Parathyroid adenoma (tissue), 2 donors: Measurements from ENCODE around the gene ATP5IF1.

ENCODE experiments used
- H2AFZ ChIP-seq: fragments of 300-600 bp; sonication (generic); one replicate; pipeline ENCODE4 v1.7.0; 2017; ENCODE audit warnings: antibody characterized with exemption, mild to moderate bottlenecking
- H3K27ac ChIP-seq: fragments of 300-600 bp; sonication (generic); one replicate; pipeline ENCODE4 v1.7.0; 2017
- H3K27me3 ChIP-seq: fragments of 300-600 bp; sonication (generic); one replicate; pipeline ENCODE4 v1.7.0; 2017; ENCODE audit warnings: low read length; ENCODE audit not compliant: control insufficient read depth, insufficient read depth
- H3K36me3 ChIP-seq: fragments of 300-600 bp; sonication (generic); one replicate; pipeline ENCODE4 v1.7.0; 2017; ENCODE audit warnings: low read length; ENCODE audit not compliant: control insufficient read depth, insufficient read depth
- H3K4me1 ChIP-seq: fragments of 300-600 bp; sonication (generic); one replicate; pipeline ENCODE4 v1.7.0; 2017; ENCODE audit warnings: control low read depth
- H3K4me2 ChIP-seq: fragments of 300-600 bp; sonication (generic); one replicate; pipeline ENCODE4 v1.7.0; 2017; ENCODE audit warnings: low read length
- H3K4me3 ChIP-seq: fragments of 300-600 bp; sonication (generic); one replicate; pipeline ENCODE4 v1.7.0; 2017; ENCODE audit warnings: low read depth, low read length
- H3K79me2 ChIP-seq: fragments of 300-600 bp; sonication (generic); one replicate; pipeline ENCODE4 v1.7.0; 2017; ENCODE audit warnings: control low read depth
- H3K9ac ChIP-seq: fragments of 300-600 bp; sonication (generic); one replicate; pipeline ENCODE4 v1.7.0; 2017; ENCODE audit warnings: mild to moderate bottlenecking
- H3K9me3 ChIP-seq: fragments of 300-600 bp; sonication (generic); one replicate; pipeline ENCODE4 v1.7.0; 2017; ENCODE audit warnings: low read length; ENCODE audit not compliant: control insufficient read depth
- CTCF ChIP-seq: fragments of 300-600 bp; sonication (generic); IDR thresholded peaks from one replicate; pipeline ENCODE4 v1.7.0; 2017; ENCODE audit warnings: antibody characterized with exemption, mild to moderate bottlenecking
- donor health status: primary hyperparathyroidism.

ATP5IF1 gene

GRCh38 chr1:28260803-28261174 lies 24.9 kb downstream of the ATP5IF1 start:
- H3K27ac ChIP-seq = no peak overlapping the region

GRCh38 chr1:28264897-28265296 lies 29.0 kb downstream of the ATP5IF1 start:
- Histone ChIP-seq H3K9ac (no peak overlapping the region), H3K4me1 (peaks cover 4% of the 10 kb centered on the region), H3K4me3 (no peak overlapping the region), H3K9me3 (no peaks in the 10 kb centered on the region), H3K4me2 (no peak overlapping the region), H3K27me3 (no peaks in the 10 kb centered on the region), H3K79me2 (peaks cover 13% of the 10 kb centered on the region), H2AFZ (no peak overlapping the region), H3K36me3 (no peaks in the 10 kb centered on the region), H3K27ac (no peak overlapping the region)
- TF ChIP-seq CTCF = no peak

More at GRCh38 chr1:28260803-28261174, 24.9 kb downstream of the ATP5IF1 start:
- TF ChIP-seq CTCF = no peak
- peak overlapping the region; percentile 95 for H3K4me3 ChIP-seq
- H3K4me1 ChIP-seq = no peaks in the 10 kb centered on the region
- H3K27me3 ChIP-seq = no peaks in the 10 kb centered on the region
- peak overlapping the region; percentile 73 for H2AFZ ChIP-seq
- H3K9me3 ChIP-seq = no peaks in the 10 kb centered on the region
- H3K4me2 ChIP-seq = peak overlapping the region; percentile 86
- H3K36me3 ChIP-seq = no peaks in the 10 kb centered on the region
- H3K79me2 ChIP-seq = peaks cover 13% of the 10 kb centered on the region
- H3K9ac ChIP-seq = no peak overlapping the region

GRCh38 chr1:28265577-28265976 lies 29.7 kb downstream of the ATP5IF1 start:
- Histone ChIP-seq H3K27ac (no peak overlapping the region), H3K4me2 (no peak overlapping the region), H3K4me1 (peaks cover 4% of the 10 kb centered on the region)

GRCh38 chr1:28266920-28267322 lies 31.0 kb downstream of the ATP5IF1 start:
- Histone ChIP-seq H3K79me2 (peaks cover 9% of the 10 kb centered on the region), H3K9ac (no peak overlapping the region), H3K4me2 (peak overlapping the region; percentile 12), H3K9me3 (no peaks in the 10 kb centered on the region), H3K27ac (peak overlapping the region; percentile 8), H3K36me3 (no peaks in the 10 kb centered on the region), H3K27me3 (no peaks in the 10 kb centered on the region), H3K4me3 (no peak overlapping the region), H2AFZ (no peak overlapping the region), H3K4me1 (peaks cover 4% of the 10 kb centered on the region)
- TF ChIP-seq CTCF = no peak

More at GRCh38 chr1:28265577-28265976, 29.7 kb downstream of the ATP5IF1 start:
- TF ChIP-seq CTCF = no peak
- peaks cover 13% of the 10 kb centered on the region for H3K79me2 ChIP-seq
- no peaks in the 10 kb centered on the region for H3K36me3 ChIP-seq
- H3K4me3 ChIP-seq = no peak overlapping the region
- H2AFZ ChIP-seq = no peak overlapping the region
- H3K9me3 ChIP-seq = no peaks in the 10 kb centered on the region
- no peak overlapping the region for H3K9ac ChIP-seq
- no peaks in the 10 kb centered on the region for H3K27me3 ChIP-seq

GRCh38 chr1:28267633-28268032 lies 31.7 kb downstream of the ATP5IF1 start:
- Histone ChIP-seq H2AFZ (no peak overlapping the region), H3K79me2 (peaks cover 5% of the 10 kb centered on the region), H3K9me3 (no peaks in the 10 kb centered on the region), H3K4me2 (no peak overlapping the region), H3K27me3 (no peaks in the 10 kb centered on the region), H3K4me1 (peaks cover 4% of the 10 kb centered on the region), H3K9ac (no peak overlapping the region), H3K36me3 (no peaks in the 10 kb centered on the region), H3K4me3 (no peak overlapping the region), H3K27ac (no peak overlapping the region)
- TF ChIP-seq CTCF = no peak
